HG03457 (cell line): ENCODE results near the gene LRRTM1.

Experiments
- ATAC-seq: cut with Tn5 transposase; IDR thresholded peaks from one replicate; pipeline ENCODE4 v1.9.1; 2021; ENCODE audit warnings: moderate number of reproducible peaks; ENCODE audit not compliant: unreplicated experiment

LRRTM1 gene

GRCh38 chr2:80252294-80252986, 52.1 kb downstream of the LRRTM1 start:
- no peak for ATAC-seq
